ENCODE results near the gene DNHD1. TPM values are rescaled to one million over a fixed set of nuclear protein-coding genes. Genes with fewer than 3 reads are reported as not detected.

The DNHD1 gene
- total RNA-seq, 1 experiment from 2014 or later = 13.9 TPM

DNA sequence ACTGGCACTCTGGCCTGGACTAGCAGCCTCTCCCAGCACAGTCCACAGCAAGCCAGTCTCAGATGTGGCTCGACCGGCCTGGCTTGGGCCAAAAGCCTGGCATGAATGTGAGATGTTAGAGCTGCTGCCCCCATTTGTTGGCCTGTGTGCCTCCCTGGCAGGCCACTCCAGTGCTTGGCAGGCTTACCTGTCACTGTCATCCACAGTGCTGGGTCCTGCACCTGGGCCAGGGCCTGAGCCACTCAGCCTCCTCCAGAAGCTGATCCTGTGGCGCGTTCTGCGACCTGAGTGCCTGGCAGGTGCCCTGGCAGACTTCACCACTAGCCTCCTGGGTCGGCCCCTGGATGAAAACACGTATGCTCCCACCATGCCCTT is 70.3 kb downstream of the DNHD1 start:
- BruUV-seq (replicated peaks) = no TSS peak
- H3K27me3 ChIP-seq (ENCODE audit: insufficient read depth, low read depth) = no peaks in the 10 kb centered on the region
- no peaks in the 10 kb centered on the region for H3K36me3 ChIP-seq (ENCODE audit: low read depth)
- H3K4me3 ChIP-seq = no peak overlapping the region
- H3F3A ChIP-seq (ENCODE audit: insufficient read depth, low read depth) = no peaks in the 10 kb centered on the region
- H3K9me2 ChIP-seq (ENCODE audit: insufficient read depth) = no peaks in the 10 kb centered on the region
- POLR2A ChIA-PET (ENCODE audit: unreplicated experiment) = no interaction called here
- H3K79me2 ChIP-seq (ENCODE audit: low read depth) = no peaks in the 10 kb centered on the region
- H3K9me3 ChIP-seq (ENCODE audit: insufficient read depth, low read depth) = no peaks in the 10 kb centered on the region
- H2AFZ ChIP-seq = no peak overlapping the region
- no peaks in the 10 kb centered on the region for H3K4me1 ChIP-seq (replicated peaks; ENCODE audit: insufficient read depth)
- H3K27ac ChIP-seq = no peak overlapping the region
- intact Hi-C loops (cut with micrococcal nuclease; ENCODE audit: unreplicated experiment) = no loop called here
- DNase-seq = no peak
- TF ChIP-seq, protein P1, sequence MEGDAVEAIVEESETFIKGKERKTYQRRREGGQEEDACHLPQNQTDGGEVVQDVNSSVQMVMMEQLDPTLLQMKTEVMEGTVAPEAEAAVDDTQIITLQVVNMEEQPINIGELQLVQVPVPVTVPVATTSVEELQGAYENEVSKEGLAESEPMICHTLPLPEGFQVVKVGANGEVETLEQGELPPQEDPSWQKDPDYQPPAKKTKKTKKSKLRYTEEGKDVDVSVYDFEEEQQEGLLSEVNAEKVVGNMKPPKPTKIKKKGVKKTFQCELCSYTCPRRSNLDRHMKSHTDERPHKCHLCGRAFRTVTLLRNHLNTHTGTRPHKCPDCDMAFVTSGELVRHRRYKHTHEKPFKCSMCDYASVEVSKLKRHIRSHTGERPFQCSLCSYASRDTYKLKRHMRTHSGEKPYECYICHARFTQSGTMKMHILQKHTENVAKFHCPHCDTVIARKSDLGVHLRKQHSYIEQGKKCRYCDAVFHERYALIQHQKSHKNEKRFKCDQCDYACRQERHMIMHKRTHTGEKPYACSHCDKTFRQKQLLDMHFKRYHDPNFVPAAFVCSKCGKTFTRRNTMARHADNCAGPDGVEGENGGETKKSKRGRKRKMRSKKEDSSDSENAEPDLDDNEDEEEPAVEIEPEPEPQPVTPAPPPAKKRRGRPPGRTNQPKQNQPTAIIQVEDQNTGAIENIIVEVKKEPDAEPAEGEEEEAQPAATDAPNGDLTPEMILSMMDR (conservative IDR thresholded peaks at IDR 0.05) = no peak
- TF ChIP-seq EZH2 (IDR thresholded peaks at IDR 0.05; ENCODE audit: low read depth) = no peak
- H4K20me1 ChIP-seq (ENCODE audit: insufficient read depth) = no peaks in the 10 kb centered on the region
- CTCF ChIA-PET = no interaction called here
- H3K4me2 ChIP-seq = no peak overlapping the region

DNA sequence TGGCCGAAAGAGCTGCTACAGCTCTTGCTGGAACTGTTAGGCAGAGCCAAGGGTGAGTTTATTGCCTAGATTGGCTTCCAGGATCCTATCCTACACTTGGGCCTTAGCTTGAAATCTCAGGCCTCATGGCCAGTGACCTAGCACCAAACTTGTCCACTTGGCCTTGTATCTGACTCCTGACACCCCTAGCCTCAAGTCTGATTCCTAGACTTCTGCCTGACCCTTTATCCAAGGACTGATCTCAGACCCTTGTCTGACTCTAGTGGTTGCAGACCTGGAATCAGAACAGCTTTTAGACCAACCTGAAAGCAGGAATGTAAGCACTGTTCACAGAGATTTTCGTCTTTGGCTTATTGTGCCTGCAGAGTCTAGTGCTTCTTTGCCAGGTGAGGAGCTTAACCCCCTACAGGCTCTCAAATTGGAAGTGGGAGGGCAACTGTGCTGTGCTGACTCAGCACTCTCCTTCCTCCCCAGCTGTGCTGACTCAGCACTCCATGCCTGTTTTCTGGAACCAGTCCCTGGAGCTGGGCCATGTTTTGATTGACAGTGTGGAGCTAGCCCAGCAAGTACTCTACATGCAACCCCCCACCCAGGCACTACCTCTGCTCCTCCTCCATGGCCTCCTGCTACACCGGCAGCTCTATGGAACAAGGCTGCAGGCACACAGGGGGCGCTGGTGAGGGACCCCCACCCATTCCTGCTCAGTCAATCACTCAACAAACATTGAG is 71.3 kb downstream of the DNHD1 start:
- TF ChIP-seq, protein P1 (conservative IDR thresholded peaks at IDR 0.05) = no peak
- no peak for TF ChIP-seq EZH2 (IDR thresholded peaks at IDR 0.05; ENCODE audit: low read depth)
- H2AFZ ChIP-seq = no peak overlapping the region
- ChIA-PET POLR2A (ENCODE audit: unreplicated experiment) (no interaction called here), CTCF (no interaction called here)
- H3K27ac ChIP-seq = no peak overlapping the region
- no peak for DNase-seq
- H3K4me1 ChIP-seq (replicated peaks; ENCODE audit: insufficient read depth) = no peaks in the 10 kb centered on the region
- H3K9me2 ChIP-seq (ENCODE audit: insufficient read depth) = no peaks in the 10 kb centered on the region
- BruUV-seq (replicated peaks) = no TSS peak
- no peaks in the 10 kb centered on the region for H3K27me3 ChIP-seq (ENCODE audit: insufficient read depth, low read depth)
- no peaks in the 10 kb centered on the region for H3K36me3 ChIP-seq (ENCODE audit: low read depth)
- intact Hi-C loops (cut with micrococcal nuclease; ENCODE audit: unreplicated experiment) = no loop called here
- H3F3A ChIP-seq (ENCODE audit: insufficient read depth, low read depth) = no peaks in the 10 kb centered on the region
- no peaks in the 10 kb centered on the region for H3K9me3 ChIP-seq (ENCODE audit: insufficient read depth, low read depth)
- H3K4me2 ChIP-seq = no peak overlapping the region
- no peaks in the 10 kb centered on the region for H4K20me1 ChIP-seq (ENCODE audit: insufficient read depth)
- H3K4me3 ChIP-seq = no peak overlapping the region
- no peaks in the 10 kb centered on the region for H3K79me2 ChIP-seq (ENCODE audit: low read depth)

DNA sequence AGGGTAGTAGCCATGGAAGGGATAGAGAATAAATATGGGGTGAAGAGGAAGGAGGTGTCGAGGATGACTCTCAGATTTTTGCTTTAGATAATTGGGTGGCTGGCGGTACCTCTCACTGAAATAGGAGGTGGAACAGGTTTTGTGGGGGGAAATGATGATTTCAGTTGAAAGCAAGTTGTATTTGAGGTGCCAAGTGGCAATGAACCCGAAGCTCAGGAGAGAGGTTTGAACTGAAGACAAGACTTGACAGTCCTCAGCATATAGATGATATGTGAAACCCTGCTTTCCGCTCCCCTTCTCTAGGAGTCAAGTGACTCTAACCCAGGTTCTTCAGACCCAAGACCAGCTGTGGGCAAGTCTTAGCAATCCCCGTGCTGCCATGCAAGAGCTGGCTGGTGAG is 72.6 kb downstream of the DNHD1 start:
- POLR2A ChIA-PET (ENCODE audit: unreplicated experiment) = no interaction called here
- Histone ChIP-seq H3K9me2 (ENCODE audit: insufficient read depth) (no peaks in the 10 kb centered on the region), H3K27me3 (ENCODE audit: insufficient read depth, low read depth) (no peaks in the 10 kb centered on the region), H4K20me1 (ENCODE audit: insufficient read depth) (no peaks in the 10 kb centered on the region), H3K4me2 (no peak overlapping the region), H3F3A (ENCODE audit: insufficient read depth, low read depth) (no peaks in the 10 kb centered on the region), H3K79me2 (ENCODE audit: low read depth) (no peaks in the 10 kb centered on the region), H3K27ac (no peak overlapping the region), H3K4me1 (replicated peaks; ENCODE audit: insufficient read depth) (no peaks in the 10 kb centered on the region), H2AFZ (no peak overlapping the region), H3K4me3 (no peak overlapping the region), H3K36me3 (ENCODE audit: low read depth) (no peaks in the 10 kb centered on the region), H3K9me3 (ENCODE audit: insufficient read depth, low read depth) (no peaks in the 10 kb centered on the region)
- BruUV-seq (replicated peaks) = no TSS peak
- CTCF ChIA-PET = no interaction called here
- intact Hi-C loops (cut with micrococcal nuclease; ENCODE audit: unreplicated experiment) = no loop called here
- DNase-seq = no peak
- no peak for TF ChIP-seq EZH2 (IDR thresholded peaks at IDR 0.05; ENCODE audit: low read depth)
- TF ChIP-seq, protein P1 (conservative IDR thresholded peaks at IDR 0.05) = no peak

All from PC-9 (cell line).